Activated CD8-positive, alpha-beta memory T cell treated with anti-CD3 and anti-CD28 coated beads, Interleukin-2, amount 50 U/mL, for 24 hours (primary cell): ENCODE measurements around the gene TCN2.
"Not testable (repeated sequence)": the region's sequence is repeated elsewhere in the genome, so short reads cannot be mapped to it uniquely, and the experiment has no call there.

Source experiments
- DNase-seq: peaks from one replicate; pipeline ENCODE4 v3.0.0-alpha.2; 2020; ENCODE audit errors: extremely low read depth

The TCN2 gene

GRCh38 chr22:30643055-30643875 is 36.3 kb downstream of the TCN2 start:
- DNase-seq: no peak

GRCh38 chr22:30646518-30647160 is 39.7 kb downstream of the TCN2 start:
- DNase-seq: no peak

- no peak for DNase-seq
Measured at GRCh38 chr22:30647536-30647935, 40.6 kb downstream of the TCN2 start.

- no peak for DNase-seq
Measured at GRCh38 chr22:30648825-30649224, 41.9 kb downstream of the TCN2 start.

- DNase-seq: peak; percentile 77
Measured at GRCh38 chr22:30649430-30650007, 42.5 kb downstream of the TCN2 start.

- DNase-seq: no peak
Measured at GRCh38 chr22:30650508-30651116, 43.6 kb downstream of the TCN2 start.

- no peak for DNase-seq
Measured at GRCh38 chr22:30652852-30653251, 45.9 kb downstream of the TCN2 start.

GRCh38 chr22:30654361-30654760 is 47.4 kb downstream of the TCN2 start:
- no peak for DNase-seq

GRCh38 chr22:30655532-30655931 is 48.6 kb downstream of the TCN2 start:
- no peak for DNase-seq

GRCh38 chr22:30662040-30662439 is 55.1 kb downstream of the TCN2 start:
- DNase-seq: no peak

- DNase-seq: no peak
Measured at GRCh38 chr22:30664798-30665197, 57.8 kb downstream of the TCN2 start.

- no peak for DNase-seq
Measured at GRCh38 chr22:30665266-30665665, 58.3 kb downstream of the TCN2 start.

- no peak for DNase-seq
Measured at GRCh38 chr22:30665786-30666185, 58.8 kb downstream of the TCN2 start.

- DNase-seq: no peak
Measured at GRCh38 chr22:30667107-30667493, 60.1 kb downstream of the TCN2 start.

GRCh38 chr22:30667494-30668385 is 60.8 kb downstream of the TCN2 start, which contains the start of gene DUSP18:
Gene DUSP18, minus strand, starts transcription at chr22:30667875. Its CDS starts 3,872 bp downstream, at chr22:30664003.
- DNase-seq: peak; percentile 82

GRCh38 chr22:30668386-30668710 is 61.4 kb downstream of the TCN2 start:
- DNase-seq: no peak

GRCh38 chr22:30671071-30671470 is 64.1 kb downstream of the TCN2 start:
- no peak for DNase-seq

GRCh38 chr22:30673136-30673535 is 66.2 kb downstream of the TCN2 start:
- no peak for DNase-seq

- DNase-seq: no peak
Measured at GRCh38 chr22:30674482-30674881, 67.5 kb downstream of the TCN2 start.

- DNase-seq: no peak
Measured at GRCh38 chr22:30675436-30675835, 68.5 kb downstream of the TCN2 start.

- DNase-seq: not testable (repeated sequence)
Measured at GRCh38 chr22:30676565-30676964, 69.6 kb downstream of the TCN2 start.
